GM19239 (cell line): ENCODE data around the gene CTLA4.
A peak's percentile ranks its signal among the peaks of the same experiment; 100 is the strongest.

Experiments
- DNase-seq: peaks from one replicate; pipeline ENCODE4 v3.0.0; 2011; ENCODE audit warnings: low spot score; ENCODE audit not compliant: insufficient read length
- FAIRE-seq: peaks from 2 replicates; lab custom pipeline; 2011; peaks lifted over from hg19 to GRCh38; lab: Jason Lieb, UNC

Gene CTLA4

GRCh38 chr2:203889542-203889941, 22.0 kb downstream of the CTLA4 start:
- DNase-seq (no peak), FAIRE-seq (no peak)

GRCh38 chr2:203889944-203890343, 22.4 kb downstream of the CTLA4 start:
- FAIRE-seq (no peak), DNase-seq (no peak)

DNA sequence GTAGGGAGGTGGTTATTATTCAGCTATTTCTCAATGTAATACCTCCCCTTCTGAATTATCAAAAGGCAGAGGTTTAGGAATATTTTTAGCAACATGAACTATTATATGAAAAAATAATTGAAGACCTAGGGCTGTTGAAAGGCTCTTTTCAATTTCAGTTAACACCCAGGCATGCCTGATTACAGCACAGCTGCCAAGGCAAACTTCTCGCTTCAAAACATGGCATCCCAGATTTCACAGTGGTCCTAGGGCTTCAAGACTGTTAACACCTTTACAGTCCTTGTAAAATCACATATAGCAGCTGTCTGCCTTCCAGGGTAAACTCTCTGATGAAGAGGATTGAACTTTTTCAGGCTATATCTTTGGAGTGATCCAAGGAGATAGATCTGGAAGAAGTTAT, 23.2 kb downstream of the CTLA4 start:
- FAIRE-seq, result no peak

DNA sequence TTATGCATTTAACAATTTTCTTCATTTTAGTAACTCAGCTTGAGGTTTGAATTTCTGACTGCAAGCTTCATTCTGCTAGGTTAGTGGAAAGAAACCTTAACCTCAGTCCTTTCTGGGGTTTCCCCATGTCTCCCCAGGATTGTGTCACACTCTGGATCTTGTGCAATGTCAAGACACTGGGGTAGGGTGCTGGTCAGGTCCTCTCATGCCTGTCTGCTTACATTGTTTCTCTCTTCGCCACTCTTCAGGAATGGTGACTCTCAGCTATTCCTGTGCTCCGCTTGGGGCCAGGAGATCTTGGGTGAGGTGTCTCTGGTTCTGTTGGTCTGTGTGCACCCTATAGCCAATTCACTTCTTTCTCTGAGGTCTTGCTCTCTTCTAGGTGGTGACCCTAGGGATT, 23.9 kb downstream of the CTLA4 start:
- DNase-seq (no peak), FAIRE-seq (no peak)

More for the DNA sequence above, 23.2 kb downstream of the CTLA4 start:
- DNase-seq, result no peak

GRCh38 chr2:203892207-203892606, 24.6 kb downstream of the CTLA4 start:
- FAIRE-seq, result no peak
- no peak for DNase-seq

DNA sequence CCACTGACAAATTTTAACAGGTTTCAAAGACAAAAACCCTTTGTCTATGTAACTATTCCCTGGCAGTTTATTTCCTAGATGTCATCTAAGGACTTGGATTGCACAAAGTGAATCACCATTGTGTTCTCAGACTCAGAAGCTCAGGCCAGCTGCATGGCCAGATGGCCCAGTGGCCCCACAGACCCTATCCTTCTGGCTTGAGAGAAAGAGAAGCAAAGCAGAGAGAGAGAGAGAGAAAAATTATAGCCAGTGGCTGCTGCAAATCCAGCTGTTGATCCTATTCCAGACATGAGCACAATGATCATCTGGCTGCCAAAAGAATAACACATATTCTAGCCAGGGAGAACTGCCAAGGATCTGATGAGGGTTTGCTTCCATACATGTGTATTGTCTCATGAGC, 25.8 kb downstream of the CTLA4 start:
- DNase-seq (no peak), FAIRE-seq (no peak)

DNA sequence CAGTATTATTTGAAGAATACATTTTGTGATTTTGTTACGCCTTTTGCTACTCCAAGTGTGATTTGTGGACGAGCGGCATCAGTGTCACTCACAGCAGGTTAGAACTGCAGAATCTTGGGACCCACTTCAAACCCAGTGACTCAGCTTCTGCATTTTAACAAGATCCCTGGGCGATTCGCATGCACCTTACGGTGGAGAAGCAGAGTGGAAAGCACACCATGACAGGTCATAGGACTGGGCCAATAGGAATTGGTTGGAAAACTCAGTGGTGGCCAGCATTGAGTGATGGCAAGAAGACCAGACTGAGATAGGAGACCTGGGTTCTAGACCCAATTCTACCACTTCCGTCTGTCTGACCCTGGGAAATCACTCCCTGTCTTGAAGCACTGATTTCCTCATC, 26.3 kb downstream of the CTLA4 start:
- DNase-seq, result no peak
- no peak for FAIRE-seq

DNA sequence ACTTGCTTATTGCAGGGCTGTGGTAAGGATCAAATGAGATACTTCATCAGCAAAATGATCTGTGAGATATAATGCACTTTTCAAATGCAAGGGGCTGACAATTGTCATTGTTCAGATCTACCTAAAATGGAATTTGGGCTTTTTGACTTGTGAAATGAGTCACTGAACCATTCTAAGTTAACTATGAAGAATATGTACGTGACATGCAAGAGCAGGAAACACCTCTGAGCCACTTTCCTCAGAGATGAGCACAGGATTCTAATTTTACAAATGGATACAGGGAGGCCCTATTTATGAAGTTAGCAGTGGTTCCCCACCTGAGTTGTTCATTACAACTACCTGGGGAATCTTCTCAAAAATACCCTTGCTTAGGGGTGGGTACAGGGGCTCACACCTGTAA, 26.7 kb downstream of the CTLA4 start:
- FAIRE-seq (no peak), DNase-seq (no peak)

- DNase-seq (no peak), FAIRE-seq (no peak)
Measured at GRCh38 chr2:203897544-203897943, 30.0 kb downstream of the CTLA4 start.

DNA sequence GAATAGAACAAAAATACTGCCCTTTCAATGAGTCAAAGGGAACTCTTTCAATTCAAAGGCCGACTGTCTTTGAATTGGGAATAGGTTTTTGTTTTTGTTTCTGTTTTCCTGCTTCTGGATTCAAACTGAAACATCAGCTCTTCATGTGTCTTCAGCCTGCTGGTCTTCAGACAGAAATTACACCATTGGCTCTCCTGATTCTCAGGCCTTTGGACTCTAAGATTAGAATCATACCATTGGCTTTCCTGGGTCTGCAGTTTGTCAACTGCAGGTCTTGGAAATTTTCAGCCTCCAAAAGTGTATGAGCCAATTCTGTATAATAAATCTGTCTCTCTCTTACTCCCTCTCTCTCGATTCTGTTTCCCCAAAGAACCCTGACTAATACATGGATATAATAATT, 31.1 kb downstream of the CTLA4 start:
- FAIRE-seq (no peak), DNase-seq (no peak)

DNA sequence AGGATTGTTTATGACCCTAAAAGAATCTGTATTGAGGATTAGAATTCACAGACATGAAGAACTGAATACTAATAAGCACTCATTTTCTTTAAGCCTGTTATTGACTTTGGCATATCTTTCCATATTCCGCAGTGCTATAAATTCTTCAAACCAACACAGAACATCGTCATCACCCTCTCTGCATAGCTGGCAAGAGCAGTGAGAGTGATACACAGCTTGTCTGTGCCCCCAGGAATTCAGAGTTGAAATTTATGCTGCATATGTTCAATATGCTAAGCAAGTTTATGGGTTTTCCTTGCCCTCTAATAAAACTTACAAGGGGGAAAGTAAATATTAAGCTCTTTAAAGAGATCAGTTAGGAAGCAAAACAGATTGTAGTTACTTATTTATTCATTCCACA, 32.7 kb downstream of the CTLA4 start:
- FAIRE-seq (no peak), DNase-seq (no peak)

DNA sequence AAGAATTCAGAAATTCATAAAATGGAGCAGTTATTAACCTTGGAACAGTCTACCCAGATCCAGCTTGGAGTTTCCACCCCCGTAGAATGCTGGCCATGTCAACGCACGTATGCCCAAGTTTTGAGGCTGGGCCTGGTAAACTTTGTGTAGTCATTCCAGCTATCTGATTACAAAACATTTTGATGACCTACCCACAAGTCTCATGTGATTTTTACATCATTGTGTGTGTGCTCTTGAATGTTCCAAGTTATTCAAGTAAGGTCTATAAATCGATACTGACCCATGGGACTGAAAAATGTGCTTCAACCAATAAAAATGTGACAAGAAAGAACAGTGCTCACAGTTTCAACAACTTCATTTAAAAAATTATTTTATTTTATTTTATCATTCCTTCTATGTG, 36.5 kb downstream of the CTLA4 start:
- FAIRE-seq, result no peak

DNA sequence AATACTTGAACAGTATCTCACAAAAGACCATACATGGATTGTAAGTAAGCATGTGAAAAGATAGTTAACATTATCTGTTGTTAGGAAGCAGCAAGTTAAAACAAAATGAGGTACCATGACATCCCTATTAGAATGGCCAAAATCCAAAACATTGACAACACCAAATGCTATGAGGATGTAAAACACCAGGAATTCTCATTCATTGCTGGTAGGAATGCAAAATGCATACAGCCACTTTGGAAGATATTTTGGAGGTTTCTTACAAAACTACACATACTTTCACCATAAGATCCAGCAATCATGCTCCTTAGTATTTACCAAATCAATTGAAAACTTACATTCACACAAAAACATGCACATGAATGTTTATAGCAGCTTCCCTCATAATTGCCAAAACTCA, 38.1 kb downstream of the CTLA4 start:
- no peak for DNase-seq
- no peak for FAIRE-seq

More for the DNA sequence above, 36.5 kb downstream of the CTLA4 start:
- no peak for DNase-seq

DNA sequence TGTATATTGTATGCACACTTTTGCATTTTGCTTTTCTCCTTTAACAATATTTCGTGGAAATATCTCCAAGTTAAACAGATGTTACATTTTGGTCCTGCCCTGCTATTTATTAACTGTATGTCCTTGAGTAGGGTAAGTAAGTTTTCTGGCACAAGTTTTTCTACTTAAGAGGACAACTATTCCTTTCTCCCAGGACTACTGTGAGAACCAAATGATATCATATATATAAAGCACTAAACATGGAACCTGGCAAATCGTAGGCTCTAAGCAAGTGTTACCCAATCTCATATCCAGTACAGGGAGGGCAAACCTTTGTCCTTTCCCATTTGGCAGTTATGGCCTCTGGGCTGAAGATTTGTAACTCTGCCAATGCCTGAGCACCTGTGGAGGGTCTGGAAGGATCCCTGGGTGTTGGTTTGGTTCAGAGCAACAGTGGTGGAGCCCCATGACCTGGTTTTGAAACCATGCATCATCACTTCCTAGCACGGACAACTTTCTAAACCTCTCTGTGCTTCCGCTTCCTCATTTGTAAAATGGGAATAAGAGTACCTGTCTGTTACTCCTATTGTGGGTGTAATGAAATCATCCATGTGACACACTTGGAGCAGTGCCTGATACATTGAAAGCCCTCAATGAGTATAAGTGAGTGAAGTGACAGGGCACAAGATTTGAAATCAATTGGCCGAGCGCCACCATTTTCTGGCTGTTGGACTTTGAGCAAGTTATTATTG, 40.7 kb downstream of the CTLA4 start:
- FAIRE-seq, result no peak
- no peak for DNase-seq

DNA sequence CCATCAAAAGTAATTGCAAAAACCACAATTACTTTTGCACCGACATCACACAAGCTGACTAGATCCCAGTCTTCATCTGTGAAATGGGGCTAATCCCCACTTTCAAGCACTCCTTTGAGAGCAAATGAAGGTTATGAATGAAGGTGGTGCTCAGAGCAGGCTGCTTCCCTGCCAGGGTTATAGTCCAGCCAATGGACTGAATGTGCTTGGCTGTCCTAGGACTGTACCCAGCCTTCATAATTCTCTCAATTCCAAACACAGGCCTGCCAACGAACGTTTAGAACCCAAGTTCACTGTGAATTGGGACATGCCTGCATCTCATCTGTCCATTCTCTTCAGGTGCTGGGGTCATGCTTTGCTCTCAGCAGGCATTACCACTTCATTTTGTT, 41.2 kb downstream of the CTLA4 start:
- no peak for FAIRE-seq
- no peak for DNase-seq

DNA sequence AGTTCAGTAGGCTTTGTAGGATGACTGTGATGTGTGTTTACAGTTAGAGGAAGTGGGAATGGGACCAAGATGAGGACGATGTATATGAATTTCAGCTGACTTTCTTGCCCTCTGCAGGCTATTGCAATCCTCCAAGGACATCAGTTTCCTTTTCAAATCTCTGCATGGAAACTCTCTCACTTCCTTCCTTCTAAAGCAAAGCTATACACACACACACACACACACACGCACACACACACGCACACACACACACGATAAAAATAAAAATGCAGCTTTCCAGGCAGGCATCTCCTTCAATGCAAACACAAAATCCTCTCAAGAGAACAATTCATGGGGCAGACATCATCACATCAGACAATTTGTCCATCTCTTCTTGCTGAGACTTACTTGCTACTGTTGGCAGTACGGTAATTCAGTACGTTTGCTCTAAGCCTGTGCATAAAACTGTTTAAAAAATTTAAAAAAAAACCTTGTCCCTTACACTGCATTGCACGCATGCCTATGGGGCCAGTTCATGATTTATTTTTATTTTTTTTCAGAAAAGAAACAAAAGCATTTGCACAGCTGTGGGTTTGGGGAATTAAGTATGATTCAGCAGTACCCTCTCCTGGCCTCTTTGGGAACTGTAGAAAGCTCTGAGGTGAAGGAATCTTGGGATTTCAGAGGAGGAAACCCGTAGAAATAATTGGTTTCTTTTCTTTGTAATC, 41.8 kb downstream of the CTLA4 start:
- peak; percentile 66 for FAIRE-seq
- no peak for DNase-seq

DNA sequence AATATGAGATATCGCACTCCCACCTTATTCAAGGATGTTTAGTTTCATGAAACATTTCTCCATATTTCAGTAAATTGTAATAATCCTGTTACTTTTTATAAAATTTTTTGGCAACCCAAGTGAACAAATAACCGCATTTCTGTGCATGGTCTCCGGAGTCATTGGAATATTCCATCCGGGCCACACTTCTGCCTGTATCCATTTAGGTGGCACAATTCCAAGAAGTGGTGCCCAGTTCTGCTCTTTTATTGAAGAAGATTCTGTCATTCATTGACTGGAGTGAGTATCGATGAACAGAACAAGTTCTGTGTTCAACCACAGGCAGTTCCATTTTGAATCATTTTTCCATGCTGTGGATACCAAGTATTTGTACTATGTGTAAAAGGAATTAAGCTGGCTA, 42.4 kb downstream of the CTLA4 start:
- FAIRE-seq (no peak), DNase-seq (no peak)

DNA sequence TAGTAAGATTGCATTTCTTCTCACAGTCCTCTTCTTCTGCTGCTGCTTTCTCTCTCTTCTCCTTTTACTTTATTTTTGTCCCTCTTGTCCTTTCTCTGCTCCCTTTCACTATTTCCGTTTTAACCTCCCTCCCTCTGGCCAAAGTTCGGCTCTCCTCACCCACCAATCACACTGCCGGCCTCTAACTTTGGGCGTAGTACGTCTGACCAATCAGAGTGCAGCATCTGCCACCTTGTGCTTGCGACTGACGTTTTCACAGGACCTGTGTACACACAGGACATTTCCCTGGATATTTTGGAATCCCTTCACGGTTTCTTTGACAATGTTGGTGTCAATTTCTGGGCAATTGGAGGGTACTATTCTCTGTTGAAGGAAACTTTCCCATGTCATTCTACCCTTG, 46.4 kb downstream of the CTLA4 start:
- FAIRE-seq (no peak), DNase-seq (no peak)

DNA sequence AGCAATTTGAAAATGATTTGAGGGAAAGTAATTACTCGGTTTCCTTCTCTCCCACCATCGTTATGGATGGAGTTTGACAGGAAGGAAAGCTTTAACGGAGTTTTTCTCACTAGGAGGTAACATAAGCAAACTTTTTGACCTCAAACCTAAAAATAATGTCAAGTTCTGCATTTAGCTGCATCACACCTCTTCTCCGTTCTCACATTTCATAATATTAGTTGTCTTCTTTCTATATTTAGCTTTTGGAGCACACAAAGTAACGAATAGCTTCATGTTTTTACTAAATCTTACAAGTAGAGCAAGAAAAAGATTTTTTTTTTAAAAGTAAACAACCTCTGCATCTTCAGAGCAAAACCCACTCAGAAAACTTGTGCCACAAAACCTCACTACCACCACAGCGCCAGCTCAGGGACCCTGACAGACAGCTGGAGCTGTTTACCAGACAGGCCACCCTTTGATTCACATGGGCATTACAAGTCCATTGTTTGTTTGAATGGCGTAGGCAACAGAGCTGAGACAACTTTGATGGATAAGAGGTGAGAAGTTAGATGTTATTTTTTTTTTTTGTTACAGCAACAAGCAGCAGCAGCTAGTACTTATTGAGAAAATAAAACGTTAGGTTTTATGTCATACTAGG, 47.1 kb downstream of the CTLA4 start:
- no peak for DNase-seq
- peak; percentile 85 for FAIRE-seq

DNA sequence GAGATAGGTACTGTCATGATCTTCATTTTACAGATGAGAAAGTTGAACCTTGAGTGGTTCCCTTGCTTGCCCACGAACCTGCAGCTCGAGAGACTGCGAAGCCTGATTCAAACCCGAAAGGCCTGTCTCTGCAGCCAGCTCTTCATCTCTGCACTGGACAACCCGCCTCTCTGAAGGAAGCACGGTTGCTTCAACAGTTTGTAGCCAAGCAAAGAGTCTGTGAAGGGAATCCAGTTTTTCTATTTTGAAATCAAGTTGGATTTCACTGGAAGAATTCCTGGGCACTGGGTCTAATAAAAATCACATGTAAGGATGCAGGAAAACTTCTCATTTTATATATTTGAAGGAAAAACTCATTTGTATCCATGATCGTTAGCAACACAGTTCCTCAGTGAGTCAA, 47.7 kb downstream of the CTLA4 start:
- DNase-seq (no peak), FAIRE-seq (no peak)

DNA sequence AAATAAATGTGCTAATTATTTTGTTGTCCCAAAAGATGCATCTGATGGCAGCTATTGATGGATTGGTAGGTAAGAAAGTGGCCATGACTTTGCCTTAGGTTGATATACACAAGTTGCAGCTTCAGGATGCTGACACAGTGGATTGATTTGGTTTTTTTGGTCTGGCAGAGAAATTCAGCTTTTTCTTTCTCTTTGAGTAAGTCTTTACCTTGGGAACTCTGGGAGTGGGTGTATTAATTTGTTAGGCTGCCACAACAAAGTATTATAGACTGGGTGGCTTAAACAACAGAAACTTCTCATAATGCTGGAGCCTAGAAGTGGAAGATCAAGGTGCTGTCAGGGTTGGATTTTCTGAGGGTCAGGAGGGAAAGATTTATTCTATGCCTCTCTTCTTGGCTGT, 49.2 kb downstream of the CTLA4 start:
- FAIRE-seq (no peak), DNase-seq (no peak)

DNA sequence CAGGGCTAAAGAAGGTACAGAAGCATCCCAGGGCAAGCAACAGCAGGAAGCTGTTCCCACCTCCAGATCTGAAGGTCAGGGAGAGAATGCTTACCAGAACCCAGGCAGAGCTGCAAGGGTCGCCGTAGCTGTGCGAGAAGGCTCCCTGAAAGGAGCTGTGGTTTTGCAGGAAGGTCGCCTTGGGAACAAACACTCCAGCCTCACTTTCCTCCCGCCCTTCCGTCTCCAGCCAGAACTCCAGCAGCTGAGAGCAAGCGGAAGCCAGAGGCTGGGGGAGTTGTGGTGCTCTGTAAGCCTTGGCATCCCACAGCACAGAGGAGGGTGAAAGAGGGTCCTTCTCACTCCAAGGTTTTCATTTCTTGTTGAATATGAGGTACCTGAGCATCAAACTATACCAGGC, 50.7 kb downstream of the CTLA4 start:
- no peak for FAIRE-seq
- no peak for DNase-seq
